ENCODE data around the gene MYO10.

Gene MYO10

GRCh38 chr5:16909464-16909863, 26.6 kb downstream of the MYO10 start (continued):
- no peak for TF ChIP-seq REST (tag by site-specific recombination; IDR thresholded peaks at IDR 0.05)
- TF ChIP-seq, protein P1, sequence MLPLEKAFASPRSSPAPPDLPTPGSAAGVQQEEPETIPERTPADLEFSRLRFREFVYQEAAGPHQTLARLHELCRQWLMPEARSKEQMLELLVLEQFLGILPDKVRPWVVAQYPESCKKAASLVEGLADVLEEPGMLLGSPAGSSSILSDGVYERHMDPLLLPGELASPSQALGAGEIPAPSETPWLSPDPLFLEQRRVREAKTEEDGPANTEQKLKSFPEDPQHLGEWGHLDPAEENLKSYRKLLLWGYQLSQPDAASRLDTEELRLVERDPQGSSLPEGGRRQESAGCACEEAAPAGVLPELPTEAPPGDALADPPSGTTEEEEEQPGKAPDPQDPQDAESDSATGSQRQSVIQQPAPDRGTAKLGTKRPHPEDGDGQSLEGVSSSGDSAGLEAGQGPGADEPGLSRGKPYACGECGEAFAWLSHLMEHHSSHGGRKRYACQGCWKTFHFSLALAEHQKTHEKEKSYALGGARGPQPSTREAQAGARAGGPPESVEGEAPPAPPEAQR (tag by site-specific recombination; IDR thresholded peaks at IDR 0.05): no peak
- TF ChIP-seq ZNF221 (tag by site-specific recombination; IDR thresholded peaks at IDR 0.05; ENCODE audit: borderline replicate concordance): no peak
- TF ChIP-seq ZNF629 (tag by site-specific recombination; IDR thresholded peaks at IDR 0.05): peak; percentile 80
- TF ChIP-seq ZNF76 (tag by site-specific recombination; IDR thresholded peaks at IDR 0.05; ENCODE audit: borderline replicate concordance, low read depth): peak; percentile 40; the same call in 1 of the 2 replicates
- TF ChIP-seq ZNF529 (tag by site-specific recombination; IDR thresholded peaks at IDR 0.05; ENCODE audit: insufficient replicate concordance): no peak
- TF ChIP-seq ZNF560 (tag by site-specific recombination; IDR thresholded peaks at IDR 0.05; ENCODE audit: borderline replicate concordance): no peak
- no peak for TF ChIP-seq ZNF473 (tag by site-specific recombination; IDR thresholded peaks at IDR 0.05)
- no peak for TF ChIP-seq ZNF670 (tag by site-specific recombination; IDR thresholded peaks at IDR 0.05; ENCODE audit: low read depth)
- TF ChIP-seq ZNF121 (tag by site-specific recombination; IDR thresholded peaks at IDR 0.05): no peak
- TF ChIP-seq ATF2 (tag by site-specific recombination; IDR thresholded peaks at IDR 0.05; ENCODE audit: low read depth): no peak
- no peak for TF ChIP-seq ZNF175 (tag by site-specific recombination; IDR thresholded peaks at IDR 0.05)
- peak; percentile 87 for TF ChIP-seq ZFP69B (tag by site-specific recombination; IDR thresholded peaks at IDR 0.05)
- 0 out of 2 replicates have a peak, but pooled peaks have one; percentile 70 for TF ChIP-seq ZNF561 (tag by site-specific recombination; IDR thresholded peaks at IDR 0.05; ENCODE audit: borderline replicate concordance)
- peak; percentile 22; the same call in 1 of the 2 replicates for TF ChIP-seq SP2 (tag by site-specific recombination; IDR thresholded peaks at IDR 0.05)
- TF ChIP-seq ZNF544 (tag by site-specific recombination; IDR thresholded peaks at IDR 0.05): no peak
- TF ChIP-seq ZNF48 (tag by site-specific recombination; IDR thresholded peaks at IDR 0.05): no peak
- TF ChIP-seq, protein P2, sequence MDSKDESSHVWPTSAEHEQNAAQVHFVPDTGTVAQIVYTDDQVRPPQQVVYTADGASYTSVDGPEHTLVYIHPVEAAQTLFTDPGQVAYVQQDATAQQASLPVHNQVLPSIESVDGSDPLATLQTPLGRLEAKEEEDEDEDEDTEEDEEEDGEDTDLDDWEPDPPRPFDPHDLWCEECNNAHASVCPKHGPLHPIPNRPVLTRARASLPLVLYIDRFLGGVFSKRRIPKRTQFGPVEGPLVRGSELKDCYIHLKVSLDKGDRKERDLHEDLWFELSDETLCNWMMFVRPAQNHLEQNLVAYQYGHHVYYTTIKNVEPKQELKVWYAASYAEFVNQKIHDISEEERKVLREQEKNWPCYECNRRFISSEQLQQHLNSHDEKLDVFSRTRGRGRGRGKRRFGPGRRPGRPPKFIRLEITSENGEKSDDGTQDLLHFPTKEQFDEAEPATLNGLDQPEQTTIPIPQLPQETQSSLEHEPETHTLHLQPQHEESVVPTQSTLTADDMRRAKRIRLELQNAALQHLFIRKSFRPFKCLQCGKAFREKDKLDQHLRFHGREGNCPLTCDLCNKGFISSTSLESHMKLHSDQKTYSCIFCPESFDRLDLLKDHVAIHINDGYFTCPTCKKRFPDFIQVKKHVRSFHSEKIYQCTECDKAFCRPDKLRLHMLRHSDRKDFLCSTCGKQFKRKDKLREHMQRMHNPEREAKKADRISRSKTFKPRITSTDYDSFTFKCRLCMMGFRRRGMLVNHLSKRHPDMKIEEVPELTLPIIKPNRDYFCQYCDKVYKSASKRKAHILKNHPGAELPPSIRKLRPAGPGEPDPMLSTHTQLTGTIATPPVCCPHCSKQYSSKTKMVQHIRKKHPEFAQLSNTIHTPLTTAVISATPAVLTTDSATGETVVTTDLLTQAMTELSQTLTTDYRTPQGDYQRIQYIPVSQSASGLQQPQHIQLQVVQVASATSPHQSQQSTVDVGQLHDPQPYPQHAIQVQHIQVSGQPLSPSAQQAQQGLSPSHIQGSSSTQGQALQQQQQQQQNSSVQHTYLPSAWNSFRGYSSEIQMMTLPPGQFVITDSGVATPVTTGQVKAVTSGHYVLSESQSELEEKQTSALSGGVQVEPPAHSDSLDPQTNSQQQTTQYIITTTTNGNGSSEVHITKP (tag by site-specific recombination; IDR thresholded peaks at IDR 0.05): peak; percentile 94
- TF ChIP-seq GLIS1 (tag by site-specific recombination; IDR thresholded peaks at IDR 0.05): peak; percentile 93
- TF ChIP-seq ZFP3 (tag by site-specific recombination; IDR thresholded peaks at IDR 0.05; ENCODE audit: low read depth): 0 out of 2 replicates have a peak, but pooled peaks have one; percentile 24
- TF ChIP-seq ZNF423 (tag by site-specific recombination; IDR thresholded peaks at IDR 0.05): peak; percentile 17; the same call in 1 of the 2 replicates
- peak; percentile 83 for TF ChIP-seq ZBTB44 (tag by site-specific recombination; IDR thresholded peaks at IDR 0.05)
- no peak for TF ChIP-seq ZNF26 (tag by site-specific recombination; IDR thresholded peaks at IDR 0.05)
- TF ChIP-seq ZNF16 (tag by site-specific recombination; IDR thresholded peaks at IDR 0.05; ENCODE audit: low read depth): no peak
- TF ChIP-seq HOXD13 (CRISPR knock-in tag; IDR thresholded peaks at IDR 0.05; ENCODE audit: borderline replicate concordance): no peak
- no peak for TF ChIP-seq ZNF184 (tag by site-specific recombination; IDR thresholded peaks at IDR 0.05)
